SW 1271 (cell line): Measurements from ENCODE around the gene NACA2.
"Not testable (repeated sequence)": the region's sequence is repeated elsewhere in the genome, so short reads cannot be mapped to it uniquely, and the experiment has no call there.

ENCODE experiments used
- DNase-seq, 2 experiments: peaks; one replicate each; lab custom pipeline; 2025; lab: John Stamatoyannopoulos, UW

Gene NACA2

GRCh38 chr17:61599608-61600007 lies 8.6 kb upstream of the NACA2 start:
- DNase-seq: no peak

DNA sequence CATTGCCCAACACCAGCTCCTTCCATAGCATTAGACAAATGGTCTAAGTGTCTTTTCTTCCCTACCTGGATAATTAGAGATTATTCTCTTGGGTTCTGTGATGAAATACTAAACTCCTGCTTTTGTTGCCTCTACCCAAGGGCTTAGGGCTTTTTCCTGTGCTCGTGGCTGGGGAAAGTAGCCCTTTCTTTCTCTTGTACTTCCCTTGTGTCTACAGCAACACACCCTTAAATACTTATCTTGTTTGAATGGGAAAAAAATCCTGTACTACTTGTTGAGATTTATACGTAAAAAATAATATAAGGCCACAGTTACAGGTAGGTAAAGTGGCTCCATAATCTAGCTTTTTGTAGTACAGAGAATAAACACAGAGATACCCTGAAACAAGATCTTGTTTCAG lies 7.0 kb upstream of the NACA2 start:
- no peak for DNase-seq

- no peak for DNase-seq
These were observed 6.6 kb upstream of the NACA2 start for GRCh38 chr17:61597607-61598006.

DNA sequence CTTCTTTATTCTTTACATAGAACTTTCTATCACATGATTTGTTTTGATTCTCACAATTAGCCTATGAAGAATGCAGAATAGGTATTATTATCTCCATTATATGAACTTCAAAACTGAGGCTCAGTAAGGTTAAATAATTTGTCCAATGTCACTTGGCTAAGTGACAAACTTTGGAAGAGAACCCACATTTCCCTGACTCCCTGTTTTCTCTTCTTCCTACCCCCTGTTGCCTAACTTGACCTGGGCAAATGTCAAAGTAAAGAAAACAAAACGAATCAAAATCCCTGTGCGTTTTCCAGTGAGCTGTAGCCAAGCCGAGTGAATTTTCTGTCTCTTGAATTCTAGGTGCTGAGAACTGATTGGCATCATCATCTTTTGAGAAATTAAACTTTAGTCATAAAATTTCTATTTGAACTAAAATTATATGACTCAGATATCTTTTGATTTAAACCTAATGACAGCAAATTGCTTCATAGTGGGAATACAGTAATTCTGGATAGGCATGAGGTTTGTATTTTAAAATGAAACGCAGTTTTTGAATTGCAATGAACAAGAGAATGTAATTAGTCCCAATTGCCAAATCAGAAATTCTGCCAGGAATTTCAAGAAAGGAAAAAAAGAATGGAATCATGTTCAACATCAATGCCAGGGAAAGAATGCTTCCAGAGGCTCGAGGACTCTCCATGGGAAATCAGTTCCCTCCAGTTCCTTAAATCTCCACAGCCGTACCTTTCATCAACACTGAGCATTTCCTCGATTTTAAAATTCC lies 4.6 kb upstream of the NACA2 start:
- DNase-seq: no peak

GRCh38 chr17:61594294-61594825 lies 3.3 kb upstream of the NACA2 start:
- no peak for DNase-seq

DNA sequence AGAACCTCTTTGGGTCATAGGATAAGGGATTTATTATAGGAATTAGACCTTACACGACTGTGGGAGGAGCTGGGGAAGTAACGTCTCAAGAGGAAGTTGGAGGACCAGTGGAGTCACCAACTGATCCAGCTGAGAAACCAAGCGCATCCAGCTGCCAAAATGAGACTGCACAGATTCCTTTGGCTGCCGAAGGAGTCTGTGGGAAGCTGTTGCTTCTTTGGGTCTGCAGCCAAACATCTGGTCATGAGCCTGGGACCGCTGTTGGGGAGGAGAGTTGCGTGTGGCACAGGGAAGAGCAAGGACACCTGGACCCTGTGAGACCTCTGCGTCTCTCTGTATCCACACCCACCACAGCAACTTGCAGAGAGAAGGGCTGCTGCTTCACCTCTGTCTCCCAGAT lies 2.4 kb upstream of the NACA2 start:
- no peak for DNase-seq

DNA sequence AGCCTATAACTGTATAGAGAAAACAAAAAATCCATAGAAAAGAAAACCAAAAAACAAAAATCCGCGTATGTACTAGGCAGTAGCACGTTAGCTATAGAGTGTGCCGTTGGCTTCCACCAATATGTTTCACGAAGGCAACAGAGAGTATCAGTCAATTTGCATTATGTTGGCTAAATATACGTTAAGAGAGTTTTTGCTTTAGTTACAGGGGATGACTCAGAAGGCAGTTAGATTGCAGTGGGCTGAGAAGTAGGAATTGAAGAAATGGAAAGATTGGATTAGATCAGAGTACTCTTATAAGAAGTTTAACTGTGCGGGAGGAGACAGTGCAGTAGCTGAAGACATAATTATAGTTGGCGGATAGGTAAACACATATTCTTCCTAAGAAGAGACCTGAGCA lies 911 bp upstream of the NACA2 start:
- DNase-seq: no peak

GRCh38 chr17:61589990-61590389 lies 1.0 kb downstream of the NACA2 start:
- DNase-seq: no peak

DNA sequence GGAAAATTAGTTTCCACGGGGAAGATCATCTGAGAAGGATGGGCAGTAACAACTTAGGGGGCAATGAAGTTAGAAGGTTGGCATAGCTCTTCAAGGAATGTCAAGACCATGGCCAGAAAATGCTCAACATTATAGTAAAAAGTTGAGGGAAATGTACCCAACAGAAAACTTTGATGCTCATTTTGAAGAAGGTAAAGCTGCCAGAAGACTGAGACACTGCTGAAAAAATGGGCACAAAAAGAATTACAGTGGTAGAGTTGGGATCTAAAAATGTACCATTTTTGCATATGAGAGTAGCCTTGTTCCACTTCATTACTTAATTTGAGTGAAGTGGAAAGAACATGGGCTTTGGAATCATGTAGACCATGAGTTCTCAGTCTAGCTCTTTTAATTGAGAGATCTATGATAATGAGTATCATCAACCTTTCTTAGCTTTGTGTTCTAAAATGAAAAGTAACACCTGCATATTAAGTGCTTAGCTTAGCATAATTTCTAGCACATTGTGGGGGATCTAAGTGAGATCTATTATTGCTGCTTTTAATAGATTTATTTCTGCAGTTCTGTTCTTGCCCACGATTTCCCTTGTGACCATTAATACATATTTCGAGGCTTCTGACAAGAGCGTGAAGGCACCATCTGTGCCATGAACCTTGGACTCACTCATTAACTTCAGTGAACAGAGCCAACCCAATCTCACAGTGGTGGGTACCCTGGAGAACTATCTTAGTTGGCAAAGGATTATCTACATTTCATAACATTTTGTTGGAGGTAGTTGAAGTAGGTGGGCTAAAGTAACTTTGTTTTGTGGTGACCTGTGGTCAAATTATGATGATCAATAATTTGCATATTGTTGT lies 3.0 kb downstream of the NACA2 start:
- DNase-seq: no peak

DNA sequence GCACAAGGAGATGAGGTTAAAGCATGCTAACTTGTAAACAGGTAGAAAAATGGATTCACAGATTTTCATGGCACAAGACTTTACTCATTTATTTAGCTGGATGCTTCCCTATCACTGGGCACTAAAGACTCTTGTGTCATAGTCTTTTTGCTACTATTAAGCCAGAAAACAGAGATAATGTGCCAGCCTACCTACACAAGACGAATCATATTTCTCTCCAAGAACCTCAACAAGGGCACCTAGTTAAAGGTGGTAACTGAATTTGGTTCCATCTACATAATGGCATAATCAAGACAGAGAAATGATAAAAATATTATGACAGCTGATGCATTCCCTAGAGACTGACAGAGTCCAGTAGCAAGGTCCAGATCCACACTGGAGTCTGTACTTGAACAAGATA lies 3.8 kb downstream of the NACA2 start:
- DNase-seq: no peak

DNA sequence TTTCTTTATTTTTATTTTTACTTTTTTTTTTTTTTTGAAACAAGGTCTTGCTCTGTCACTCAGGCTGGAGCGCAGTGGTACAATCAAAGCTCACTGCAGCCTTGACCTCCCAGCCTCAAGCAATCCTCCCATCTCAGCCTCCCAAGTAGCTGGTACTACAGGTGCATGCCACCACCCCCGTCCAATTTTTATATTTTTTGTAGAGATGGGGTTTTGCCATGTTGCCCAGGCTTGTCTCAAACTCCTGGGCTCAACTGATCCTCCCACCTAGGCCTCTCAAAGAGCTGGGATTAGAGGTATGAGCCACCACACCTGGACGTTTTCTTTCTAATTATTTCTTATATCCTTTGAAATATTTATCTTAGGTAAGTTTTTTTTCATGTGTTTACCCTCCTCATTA lies 4.4 kb downstream of the NACA2 start:
- DNase-seq: not testable (repeated sequence)

DNA sequence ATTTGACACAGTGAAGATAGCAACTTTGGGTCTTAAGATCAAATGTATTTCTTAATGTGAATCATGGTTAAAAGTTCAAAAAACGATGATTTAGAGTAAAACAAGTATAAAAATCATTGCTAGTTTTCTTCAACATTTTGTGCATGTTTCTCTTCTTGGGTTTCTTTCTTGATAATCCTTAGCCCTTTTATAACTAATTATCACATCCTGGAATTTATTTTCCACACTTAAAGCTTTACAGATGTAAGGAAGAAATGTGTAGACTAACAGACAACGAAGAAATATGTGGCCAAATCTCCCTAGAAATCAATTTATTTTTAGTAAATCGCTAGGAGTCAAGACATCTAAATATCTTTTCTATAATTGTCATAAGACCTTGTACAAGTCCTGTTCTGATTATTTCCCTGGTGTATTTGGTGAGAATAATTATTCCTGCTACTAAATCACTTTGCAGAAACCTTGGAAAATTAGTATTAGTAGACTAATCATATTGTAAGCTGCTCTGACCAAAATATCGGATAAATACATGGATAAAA lies 4.9 kb downstream of the NACA2 start:
- no peak for DNase-seq

- no peak for DNase-seq
These were observed 6.2 kb downstream of the NACA2 start for GRCh38 chr17:61584866-61585265.

GRCh38 chr17:61584266-61584665 lies 6.8 kb downstream of the NACA2 start:
- DNase-seq: no peak

DNA sequence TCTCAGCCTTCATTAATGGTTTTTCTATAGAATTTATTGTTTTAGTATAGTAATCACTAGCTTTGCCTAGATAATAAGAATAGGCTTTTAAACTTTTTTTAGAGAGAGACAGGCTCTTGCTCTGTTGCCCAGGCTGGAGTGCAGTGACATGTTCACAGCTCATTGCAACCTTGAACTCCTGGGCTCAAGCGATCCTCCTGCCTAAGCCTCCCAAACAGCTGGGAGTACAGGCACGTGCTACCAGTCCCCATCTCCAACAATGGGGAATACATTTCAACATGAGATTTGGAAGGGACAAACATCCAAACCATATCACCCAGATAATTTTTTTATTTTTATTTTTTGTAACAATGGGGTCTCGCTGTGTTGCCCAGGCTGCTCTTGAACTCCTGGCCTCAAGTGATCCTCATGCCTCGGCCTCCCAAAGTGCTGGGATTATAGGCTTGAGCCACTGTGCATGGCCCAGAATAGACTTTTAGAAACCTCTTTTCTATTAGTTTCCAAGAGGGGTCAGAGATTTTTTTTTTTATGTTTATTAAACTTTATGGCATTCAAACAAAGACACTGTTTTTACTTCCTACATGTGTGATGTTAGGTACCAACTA lies 7.3 kb downstream of the NACA2 start:
- no peak for DNase-seq

GRCh38 chr17:61583242-61583641 lies 7.8 kb downstream of the NACA2 start:
- peak in 1 of 2 experiments; percentile 46 for DNase-seq

DNA sequence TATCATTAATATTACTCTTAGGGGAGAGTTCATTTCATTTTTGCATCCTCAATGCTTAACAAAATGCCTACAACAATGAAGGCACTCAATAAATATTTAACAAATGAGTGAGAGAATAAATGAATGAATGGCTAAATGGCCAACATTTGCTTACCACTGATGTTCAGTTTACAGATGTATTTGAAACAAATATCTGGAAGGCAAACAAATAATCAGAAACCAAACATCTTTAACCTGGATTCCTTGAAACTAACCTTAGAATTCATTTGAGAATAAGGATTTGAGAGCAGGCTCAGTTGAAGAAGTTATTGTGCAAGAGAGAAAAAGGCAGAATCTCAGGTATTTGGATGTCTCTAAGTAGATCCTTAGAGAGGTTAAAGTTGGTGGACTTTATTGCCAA lies 8.4 kb downstream of the NACA2 start:
- no peak for DNase-seq

DNA sequence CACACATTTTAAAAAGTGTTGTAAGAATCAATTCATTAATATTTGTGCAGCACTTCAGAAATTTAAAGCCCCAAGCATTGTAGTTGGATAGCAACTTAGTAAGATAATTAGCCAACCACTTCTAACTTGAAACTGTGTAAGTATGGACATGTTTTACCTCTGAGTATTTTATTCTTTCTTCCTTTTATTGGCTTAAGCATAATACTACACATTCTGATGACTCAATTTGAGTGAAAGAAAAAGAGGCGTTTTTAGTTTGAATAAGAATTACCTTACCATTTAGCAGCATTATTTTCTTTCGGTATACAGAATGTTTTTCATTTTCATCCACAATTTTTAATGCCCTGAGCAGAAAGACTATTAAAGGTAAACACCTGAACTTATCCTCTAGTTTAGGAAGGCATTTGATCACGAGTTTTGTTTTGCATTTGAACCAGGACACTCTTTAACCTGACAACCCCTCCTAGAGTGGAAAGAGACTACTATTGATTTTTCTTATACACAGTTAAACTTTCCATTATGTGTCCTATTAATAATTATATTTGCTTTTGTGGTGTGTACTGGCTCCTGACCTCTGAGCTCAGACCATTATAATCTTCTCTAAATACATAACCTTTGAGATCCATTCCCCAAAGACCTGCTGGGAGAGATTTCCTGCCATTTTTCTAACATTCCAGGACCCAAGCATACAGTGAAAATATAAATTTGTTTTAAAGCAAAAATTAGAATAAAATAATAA lies 9.2 kb downstream of the NACA2 start:
- no peak for DNase-seq

DNA sequence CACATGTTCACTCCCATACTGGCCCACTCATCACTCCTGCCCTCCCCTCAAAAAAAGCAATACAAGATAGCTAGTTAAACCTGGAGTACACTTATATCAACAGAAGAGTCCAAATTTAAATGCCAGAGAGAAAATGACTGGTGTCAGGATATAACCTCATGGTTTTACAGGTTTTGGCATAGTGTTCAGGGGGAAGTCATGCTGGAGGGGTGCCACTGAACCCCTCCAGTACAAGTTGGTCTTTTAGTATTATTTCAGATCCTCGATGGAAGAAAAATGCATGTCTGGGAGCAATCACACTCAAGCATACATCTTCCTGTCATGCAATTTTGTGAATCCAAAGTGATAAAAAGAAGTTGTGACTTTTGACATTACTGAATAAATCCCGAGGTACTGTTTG lies 10.5 kb downstream of the NACA2 start:
- no peak for DNase-seq

GRCh38 chr17:61579961-61580360 lies 11.1 kb downstream of the NACA2 start:
- DNase-seq: no peak

DNA sequence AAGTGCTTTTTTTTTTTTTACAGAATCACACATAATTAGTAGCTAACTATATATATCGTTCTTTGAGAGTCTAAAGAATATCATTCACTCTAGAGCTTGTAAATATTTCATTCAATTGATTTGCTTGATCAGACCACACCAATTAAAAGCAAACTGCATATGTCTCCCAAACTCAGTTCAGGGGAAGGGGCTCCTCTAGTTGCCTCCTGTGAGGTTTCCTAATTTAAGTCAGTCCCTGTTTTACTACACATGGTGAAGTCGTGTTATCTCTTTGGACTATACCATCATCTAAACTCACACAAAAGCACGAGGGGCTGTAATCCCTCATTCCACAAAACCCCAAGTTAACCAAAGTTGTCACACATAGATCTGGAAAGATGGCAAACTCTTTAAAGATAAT lies 11.7 kb downstream of the NACA2 start:
- no peak for DNase-seq

- no peak for DNase-seq
These were observed 12.4 kb downstream of the NACA2 start for GRCh38 chr17:61578645-61579044.
